Thyroid gland (tissue), 4 donors: ENCODE measurements around the gene PRSS3. TPM values are rescaled to one million over a fixed set of nuclear protein-coding genes. Genes with fewer than 3 reads are reported as not detected.
"Not testable (repeated sequence)": the region's sequence is repeated elsewhere in the genome, so short reads cannot be mapped to it uniquely, and the experiment has no call there.

Experiments
- DNase-seq, 2 donors: peaks; one replicate each; pipeline ENCODE4 v3.0.0-alpha.2; 2019
- H3K27ac ChIP-seq, 3 donors: fragments of 200-600 bp; sonication (generic); 1 replicate in 2 of 3; 2 replicates in 1 of 3; pipeline ENCODE4 v1.5.1; 2016 to 2019; ENCODE audit warnings: mild to moderate bottlenecking in 1 of 3, moderate library complexity in 1 of 3
- H3K27me3 ChIP-seq: fragments of 200-600 bp; sonication (generic); one replicate; pipeline ENCODE4 v1.5.1; 2019
- H3K36me3 ChIP-seq, 2 donors: fragments of 200-600 bp; sonication (generic); one replicate each; pipeline ENCODE4 v1.5.1; 2016 to 2019
- H3K4me1 ChIP-seq, 2 donors: fragments of 200-600 bp; sonication (generic); one replicate each; pipeline ENCODE4 v1.5.1; 2017 to 2019
- H3K4me3 ChIP-seq, 3 donors: fragments of 200-600 bp; sonication (generic); replicated peaks in 1 of 3; 1 replicate in 2 of 3; 2 replicates in 1 of 3; pipeline ENCODE4 v1.5.1; 2016; ENCODE audit warnings: mild to moderate bottlenecking in 1 of 3
- H3K9me3 ChIP-seq: fragments of 200-600 bp; sonication (generic); one replicate; pipeline ENCODE4 v1.5.1; 2017
- POLR2A ChIP-seq, 2 donors: fragments of 450-650 bp; IDR thresholded peaks; one replicate each; pipeline ENCODE4 v1.6.1; 2017; ENCODE audit warnings: antibody characterized with exemption in 2 of 2, mild to moderate bottlenecking in 2 of 2, moderate library complexity in 1 of 2
- WGBS, 2 donors: methylation state at CpG; one replicate each; pipeline ENCODE4 v1.1.5; 2017; 5-methylcytosine and 5-hydroxymethylcytosine counted together
- intact Hi-C: fragments of 100-400 bp; cut with DNase I; formaldehyde crosslinking; loops from one replicate; pipeline ENCODE4 v1.15.1; 2023
- total RNA-seq, 4 donors: library from RNA; depleted of rRNA; stranded (reverse); fragments of >200 nt; gene quantifications; one replicate each; pipeline ENCODE4 v1.2.3, GENCODE V29; 2016
- TF ChIP-seq, protein P1 (sequence below), 6 experiments: fragments of 200-600 bp in 3 of 6; fragments of 450-650 bp in 3 of 6; sonication (generic) in 3 of 6; IDR thresholded peaks; one replicate each; pipeline ENCODE4 v1.5.1; 2016 to 2019; ENCODE audit warnings: antibody characterized with exemption in 6 of 6, mild to moderate bottlenecking in 2 of 6, inconsistent platforms in 1 of 6, moderate library complexity in 1 of 6

The PRSS3 gene
- total RNA-seq, 4 donors from 2014 or later: not detected

DNA sequence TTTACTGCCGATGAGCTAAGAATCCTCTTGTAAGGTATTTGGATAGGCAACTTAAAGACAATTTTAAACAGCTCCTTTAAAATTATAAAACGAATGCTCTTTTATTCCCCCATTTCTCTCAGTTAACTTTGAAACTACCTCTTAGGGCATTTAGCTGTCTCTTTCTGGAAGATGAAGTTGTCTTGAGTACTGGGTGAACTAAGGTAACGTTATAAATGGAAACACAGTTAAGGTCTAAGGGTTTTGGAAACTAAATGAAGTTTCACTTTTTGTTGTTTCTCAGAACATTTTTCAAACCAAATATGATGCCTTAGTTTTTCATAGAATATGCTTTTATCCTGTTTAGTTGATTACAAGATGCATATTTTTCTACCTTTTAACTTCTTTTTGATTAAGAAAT is 28.4 kb downstream of the PRSS3 start:
- Histone ChIP-seq H3K36me3 (no peaks in the 10 kb centered on the region), H3K27me3 (no peaks in the 10 kb centered on the region), H3K9me3 (no peaks in the 10 kb centered on the region), H3K4me1 (peaks cover 17 to 18% of the 10 kb centered on the region in 2 donors), H3K27ac (no peak overlapping the region), H3K4me3 (no peak overlapping the region)
- TF ChIP-seq POLR2A (IDR thresholded peaks at IDR 0.05): no peak
- TF ChIP-seq, protein P1, sequence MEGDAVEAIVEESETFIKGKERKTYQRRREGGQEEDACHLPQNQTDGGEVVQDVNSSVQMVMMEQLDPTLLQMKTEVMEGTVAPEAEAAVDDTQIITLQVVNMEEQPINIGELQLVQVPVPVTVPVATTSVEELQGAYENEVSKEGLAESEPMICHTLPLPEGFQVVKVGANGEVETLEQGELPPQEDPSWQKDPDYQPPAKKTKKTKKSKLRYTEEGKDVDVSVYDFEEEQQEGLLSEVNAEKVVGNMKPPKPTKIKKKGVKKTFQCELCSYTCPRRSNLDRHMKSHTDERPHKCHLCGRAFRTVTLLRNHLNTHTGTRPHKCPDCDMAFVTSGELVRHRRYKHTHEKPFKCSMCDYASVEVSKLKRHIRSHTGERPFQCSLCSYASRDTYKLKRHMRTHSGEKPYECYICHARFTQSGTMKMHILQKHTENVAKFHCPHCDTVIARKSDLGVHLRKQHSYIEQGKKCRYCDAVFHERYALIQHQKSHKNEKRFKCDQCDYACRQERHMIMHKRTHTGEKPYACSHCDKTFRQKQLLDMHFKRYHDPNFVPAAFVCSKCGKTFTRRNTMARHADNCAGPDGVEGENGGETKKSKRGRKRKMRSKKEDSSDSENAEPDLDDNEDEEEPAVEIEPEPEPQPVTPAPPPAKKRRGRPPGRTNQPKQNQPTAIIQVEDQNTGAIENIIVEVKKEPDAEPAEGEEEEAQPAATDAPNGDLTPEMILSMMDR (IDR thresholded peaks at IDR 0.05): no peak
- WGBS, 2 donors: 74 to 85% methylated on average over 3 of the region's 3 CpGs
- intact Hi-C loops: no loop called here
- no peak for DNase-seq

DNA sequence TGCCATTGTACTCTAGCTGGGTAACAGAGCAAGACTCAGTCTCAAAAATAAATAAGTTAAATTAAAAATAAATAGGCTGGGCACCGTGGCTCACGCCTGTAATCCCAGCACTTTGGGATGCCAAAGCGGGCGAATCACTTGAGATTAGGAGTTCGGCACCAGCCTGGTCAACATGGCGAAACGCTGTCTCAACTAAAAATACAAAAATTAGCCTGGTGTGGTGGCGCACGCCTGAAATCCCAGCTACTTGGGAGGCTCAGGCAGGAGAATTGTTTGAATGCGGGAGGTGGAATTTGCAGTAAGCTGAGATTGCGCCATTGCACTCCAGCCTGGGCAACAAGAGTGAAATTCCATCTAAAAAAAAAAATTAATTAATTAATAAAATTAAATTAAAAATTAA is 31.9 kb downstream of the PRSS3 start:
- H3K9me3 ChIP-seq, H3K27ac ChIP-seq, H3K4me1 ChIP-seq, H3K27me3 ChIP-seq, H3K36me3 ChIP-seq, DNase-seq, intact Hi-C loops, H3K4me3 ChIP-seq: not testable (repeated sequence)
- WGBS, 2 donors: 95 to 97% methylated on average over 11 of the region's 11 CpGs

DNA sequence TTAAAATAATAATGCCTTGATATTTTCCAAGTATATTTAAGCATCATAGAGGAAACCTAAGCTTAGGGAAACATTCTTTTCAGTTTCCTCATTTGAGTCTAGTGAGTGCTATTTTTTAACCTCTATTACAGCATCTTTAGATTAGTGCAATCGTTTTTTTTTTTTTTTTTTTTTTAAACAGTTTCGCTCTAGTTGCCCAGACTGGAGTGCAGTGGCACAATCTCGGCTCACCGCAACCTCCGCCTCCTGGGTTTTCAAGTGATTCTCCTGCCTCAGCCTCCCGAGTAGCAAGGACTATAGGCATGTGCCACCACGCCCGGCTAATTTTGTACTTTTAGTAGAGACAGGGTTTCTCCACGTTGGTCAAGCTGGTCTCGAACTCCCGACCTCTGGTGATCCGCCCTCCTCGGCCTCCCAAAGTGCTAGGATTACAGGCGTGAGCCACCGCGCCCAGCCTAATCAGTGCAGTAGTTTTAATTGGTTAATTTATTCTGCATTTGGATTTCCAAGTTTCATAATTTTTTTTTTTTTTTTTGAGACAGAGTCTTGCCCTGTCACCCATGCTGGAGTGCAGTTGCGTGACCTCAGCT is 34.4 kb downstream of the PRSS3 start:
- H3K27me3 ChIP-seq, H3K36me3 ChIP-seq, DNase-seq, H3K9me3 ChIP-seq, H3K4me1 ChIP-seq, H3K4me3 ChIP-seq, H3K27ac ChIP-seq, intact Hi-C loops: not testable (repeated sequence)
- WGBS, 2 donors: 93 to 94% methylated on average over 17 of the region's 17 CpGs

DNA sequence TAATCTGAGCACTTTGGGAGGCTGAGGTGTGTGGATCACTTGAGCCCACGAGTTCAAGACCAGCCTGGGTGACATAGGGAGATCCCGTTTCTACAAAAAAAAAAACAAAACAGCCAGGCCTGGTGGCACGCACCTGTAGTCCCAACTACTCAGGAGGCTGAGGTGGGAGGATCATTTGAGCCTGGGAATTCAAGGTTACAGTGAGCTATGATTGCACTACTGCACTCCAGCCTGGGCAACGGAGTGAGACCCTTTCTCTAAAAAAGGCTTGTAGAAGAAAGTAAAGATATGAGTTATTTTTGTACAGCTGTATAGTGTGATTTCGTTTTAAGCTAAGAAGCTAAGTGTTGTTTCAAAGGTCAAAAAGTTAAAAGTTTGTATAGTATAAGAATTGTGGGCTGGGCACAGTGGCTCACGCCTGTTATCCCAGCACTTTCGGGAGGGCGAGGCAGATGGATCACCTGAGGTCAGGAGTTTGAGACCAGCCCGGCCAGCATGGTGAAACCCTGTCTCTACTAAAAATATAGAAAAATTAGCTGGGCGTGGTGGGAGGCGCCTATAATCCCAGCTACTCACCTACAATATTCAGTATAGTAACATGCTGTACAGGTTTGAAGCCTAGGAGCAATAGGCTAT is 40.4 kb downstream of the PRSS3 start:
- Histone ChIP-seq H3K4me1 (peaks cover 4 to 12% of the 10 kb centered on the region in 2 donors), H3K27ac (no peak overlapping the region), H3K9me3 (no peaks in the 10 kb centered on the region), H3K4me3 (no peak overlapping the region), H3K27me3 (no peaks in the 10 kb centered on the region), H3K36me3 (no peaks in the 10 kb centered on the region)
- no peak for TF ChIP-seq POLR2A (IDR thresholded peaks at IDR 0.05)
- TF ChIP-seq, protein P1 (IDR thresholded peaks at IDR 0.05): no peak
- DNase-seq: no peak
- intact Hi-C loops: no loop called here
- WGBS, 2 donors: 88% methylated on average over 11 of the region's 11 CpGs

DNA sequence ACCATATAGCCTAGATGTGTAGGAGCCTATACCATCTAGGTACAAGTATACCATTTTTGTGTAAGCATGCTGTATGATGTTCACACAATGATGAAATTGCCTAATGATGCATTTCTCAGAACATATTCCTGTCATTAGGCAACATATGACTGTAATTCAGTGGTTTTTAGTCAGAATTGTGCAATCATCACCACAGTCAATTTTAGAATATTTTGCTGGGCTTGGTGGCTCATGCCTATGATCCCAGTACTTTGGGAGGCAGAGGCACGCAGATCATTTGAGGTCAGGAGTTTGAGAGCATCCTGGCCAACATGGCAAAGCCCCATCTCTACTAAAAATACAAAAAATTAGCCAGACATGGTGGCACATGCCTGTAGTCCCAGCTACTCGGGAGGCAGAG is 40.9 kb downstream of the PRSS3 start:
- intact Hi-C loops, DNase-seq: not testable (repeated sequence)
- WGBS, 2 donors: 65 to 78% methylated on average over 2 of the region's 2 CpGs

DNA sequence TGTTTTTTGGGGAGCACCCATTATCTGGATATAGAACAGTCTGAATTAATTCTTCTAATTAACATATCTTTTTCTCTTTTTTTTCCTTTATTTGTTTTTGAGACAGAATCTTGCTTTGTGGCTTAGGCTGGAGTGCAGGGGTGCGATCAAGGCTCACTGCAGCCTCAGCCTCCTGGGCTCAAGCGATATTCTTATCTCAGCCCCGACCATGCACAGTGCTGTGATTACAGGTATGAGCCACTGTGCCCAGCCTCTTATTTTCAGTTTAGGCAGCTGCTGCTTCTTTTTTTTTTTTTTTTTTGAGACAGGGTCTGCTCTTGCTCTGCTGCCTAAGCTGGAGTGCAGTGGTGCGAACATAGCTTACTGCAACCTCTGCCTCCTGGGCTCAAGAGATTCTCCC is 41.8 kb downstream of the PRSS3 start:
- Histone ChIP-seq H3K27me3 (no peaks in the 10 kb centered on the region), H3K36me3 (no peaks in the 10 kb centered on the region), H3K27ac (no peak overlapping the region), H3K9me3 (no peaks in the 10 kb centered on the region), H3K4me1 (peaks cover 4 to 12% of the 10 kb centered on the region in 2 donors), H3K4me3 (no peak overlapping the region)
- intact Hi-C loops: no loop called here
- 79 to 92% methylated on average over 4 of the region's 4 CpGs for WGBS, 2 donors
- TF ChIP-seq, protein P1 (IDR thresholded peaks at IDR 0.05): no peak
- TF ChIP-seq POLR2A (IDR thresholded peaks at IDR 0.05): no peak
- DNase-seq: no peak

More for the DNA sequence above, 40.9 kb downstream of the PRSS3 start:
- not testable (repeated sequence) for H3K36me3 ChIP-seq, H3K27ac ChIP-seq, H3K4me3 ChIP-seq, H3K27me3 ChIP-seq, H3K9me3 ChIP-seq
- H3K4me1 ChIP-seq: peaks cover 4 to 12% of the 10 kb centered on the region in 2 donors
